ENCODE measurements around the gene SOX4.

The SOX4 gene

GRCh38 chr6:21594416-21595281 lies 1.1 kb downstream of the SOX4 start:
- FAIRE-seq, result no peak

- FAIRE-seq, result no peak
Measured at GRCh38 chr6:21595285-21596144, 2.0 kb downstream of the SOX4 start.

- FAIRE-seq, result no peak
Measured at GRCh38 chr6:21596145-21596948, 2.8 kb downstream of the SOX4 start.

- peak; percentile 95 for FAIRE-seq
Measured at GRCh38 chr6:21596949-21597682, 3.6 kb downstream of the SOX4 start.

GRCh38 chr6:21597801-21598673 lies 4.5 kb downstream of the SOX4 start:
- no peak for FAIRE-seq

- FAIRE-seq, result no peak
Measured at GRCh38 chr6:21598674-21599023, 5.1 kb downstream of the SOX4 start.

- no peak for FAIRE-seq
Measured at GRCh38 chr6:21599051-21599696, 5.6 kb downstream of the SOX4 start.

GRCh38 chr6:21601339-21601923 lies 7.9 kb downstream of the SOX4 start:
- no peak for FAIRE-seq

GRCh38 chr6:21601932-21602390 lies 8.4 kb downstream of the SOX4 start:
- FAIRE-seq, result no peak

- no peak for FAIRE-seq
Measured at GRCh38 chr6:21603082-21603952, 9.8 kb downstream of the SOX4 start.

GRCh38 chr6:21604081-21604480 lies 10.5 kb downstream of the SOX4 start:
- FAIRE-seq, result no peak

- no peak for FAIRE-seq
Measured at GRCh38 chr6:21605166-21605565, 11.6 kb downstream of the SOX4 start.

GRCh38 chr6:21608601-21609000 lies 15.1 kb downstream of the SOX4 start:
- FAIRE-seq, result no peak

- no peak for FAIRE-seq
Measured at GRCh38 chr6:21609881-21610329, 16.4 kb downstream of the SOX4 start.

- FAIRE-seq, result no peak
Measured at GRCh38 chr6:21610341-21610740, 16.8 kb downstream of the SOX4 start.

GRCh38 chr6:21611485-21611884 lies 17.9 kb downstream of the SOX4 start:
- no peak for FAIRE-seq

GRCh38 chr6:21612067-21612745 lies 18.7 kb downstream of the SOX4 start:
- FAIRE-seq, result no peak

GRCh38 chr6:21613809-21614208 lies 20.3 kb downstream of the SOX4 start:
- no peak for FAIRE-seq

GRCh38 chr6:21614226-21614625 lies 20.7 kb downstream of the SOX4 start:
- FAIRE-seq, result no peak

Data from A204.1 (cell line).